ENCODE data around the gene CKB. TPM values are rescaled to one million over a fixed set of nuclear protein-coding genes. Genes with fewer than 3 reads are reported as not detected.

Gene CKB
- total and polyA plus RNA-seq, 4 donors = 9.0 to 32.9 (median 20.4) TPM

DNA sequence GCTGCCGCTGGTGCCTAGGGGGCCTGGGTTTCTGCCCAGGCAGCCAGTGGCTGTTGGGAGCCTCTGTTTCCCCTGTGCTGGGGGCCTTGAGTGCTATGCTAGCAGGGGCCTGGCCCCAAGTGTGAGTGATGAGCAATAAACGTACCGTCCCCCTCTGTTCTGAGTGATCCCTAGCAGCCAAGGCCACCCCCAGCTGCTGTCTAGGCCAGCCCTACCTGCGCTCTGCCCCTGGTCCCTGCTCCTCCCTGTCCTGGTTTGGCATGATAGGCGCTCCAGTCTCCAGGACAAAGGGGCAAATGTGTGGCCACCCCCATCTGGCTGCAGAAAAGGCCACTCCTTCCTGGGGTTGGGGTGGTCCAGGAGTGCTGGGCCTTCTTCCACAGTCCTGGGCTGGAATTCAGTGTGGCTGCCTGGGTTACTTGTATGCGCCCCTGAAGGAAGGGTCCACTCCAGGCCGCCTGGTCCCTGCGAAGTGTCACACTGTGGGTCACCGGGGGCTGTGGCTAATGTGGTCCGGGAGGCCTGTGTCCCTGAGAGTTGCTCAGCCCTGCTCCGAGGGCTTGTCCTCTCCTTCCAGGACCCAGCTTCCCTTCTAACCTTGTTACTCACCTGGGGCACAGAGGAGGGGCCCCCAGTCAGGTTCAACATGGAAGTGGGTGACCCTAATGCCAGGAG, 13.4 kb upstream of the CKB start:
- H3K9me3 ChIP-seq (ENCODE audit: control insufficient read depth in 4 of 4, low read length in 3 of 4) = no peaks in the 10 kb centered on the region
- H3K27ac ChIP-seq (ENCODE audit: low read depth in 1 of 2, low read length in 2 of 2) = no peak overlapping the region
- DNase-seq (ENCODE audit: low spot score) = no peak
- no peak for TF ChIP-seq NR2F2 (IDR thresholded peaks at IDR 0.05)
- TF ChIP-seq, protein P1, sequence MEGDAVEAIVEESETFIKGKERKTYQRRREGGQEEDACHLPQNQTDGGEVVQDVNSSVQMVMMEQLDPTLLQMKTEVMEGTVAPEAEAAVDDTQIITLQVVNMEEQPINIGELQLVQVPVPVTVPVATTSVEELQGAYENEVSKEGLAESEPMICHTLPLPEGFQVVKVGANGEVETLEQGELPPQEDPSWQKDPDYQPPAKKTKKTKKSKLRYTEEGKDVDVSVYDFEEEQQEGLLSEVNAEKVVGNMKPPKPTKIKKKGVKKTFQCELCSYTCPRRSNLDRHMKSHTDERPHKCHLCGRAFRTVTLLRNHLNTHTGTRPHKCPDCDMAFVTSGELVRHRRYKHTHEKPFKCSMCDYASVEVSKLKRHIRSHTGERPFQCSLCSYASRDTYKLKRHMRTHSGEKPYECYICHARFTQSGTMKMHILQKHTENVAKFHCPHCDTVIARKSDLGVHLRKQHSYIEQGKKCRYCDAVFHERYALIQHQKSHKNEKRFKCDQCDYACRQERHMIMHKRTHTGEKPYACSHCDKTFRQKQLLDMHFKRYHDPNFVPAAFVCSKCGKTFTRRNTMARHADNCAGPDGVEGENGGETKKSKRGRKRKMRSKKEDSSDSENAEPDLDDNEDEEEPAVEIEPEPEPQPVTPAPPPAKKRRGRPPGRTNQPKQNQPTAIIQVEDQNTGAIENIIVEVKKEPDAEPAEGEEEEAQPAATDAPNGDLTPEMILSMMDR (IDR thresholded peaks at IDR 0.05; ENCODE audit: low read depth, low read length, missing input control) = no peak
- TF ChIP-seq GABPA (IDR thresholded peaks at IDR 0.05 in 1 of 2, conservative IDR thresholded peaks at IDR 0.05 in 1 of 2) = no peak
- TF ChIP-seq, protein P2, sequence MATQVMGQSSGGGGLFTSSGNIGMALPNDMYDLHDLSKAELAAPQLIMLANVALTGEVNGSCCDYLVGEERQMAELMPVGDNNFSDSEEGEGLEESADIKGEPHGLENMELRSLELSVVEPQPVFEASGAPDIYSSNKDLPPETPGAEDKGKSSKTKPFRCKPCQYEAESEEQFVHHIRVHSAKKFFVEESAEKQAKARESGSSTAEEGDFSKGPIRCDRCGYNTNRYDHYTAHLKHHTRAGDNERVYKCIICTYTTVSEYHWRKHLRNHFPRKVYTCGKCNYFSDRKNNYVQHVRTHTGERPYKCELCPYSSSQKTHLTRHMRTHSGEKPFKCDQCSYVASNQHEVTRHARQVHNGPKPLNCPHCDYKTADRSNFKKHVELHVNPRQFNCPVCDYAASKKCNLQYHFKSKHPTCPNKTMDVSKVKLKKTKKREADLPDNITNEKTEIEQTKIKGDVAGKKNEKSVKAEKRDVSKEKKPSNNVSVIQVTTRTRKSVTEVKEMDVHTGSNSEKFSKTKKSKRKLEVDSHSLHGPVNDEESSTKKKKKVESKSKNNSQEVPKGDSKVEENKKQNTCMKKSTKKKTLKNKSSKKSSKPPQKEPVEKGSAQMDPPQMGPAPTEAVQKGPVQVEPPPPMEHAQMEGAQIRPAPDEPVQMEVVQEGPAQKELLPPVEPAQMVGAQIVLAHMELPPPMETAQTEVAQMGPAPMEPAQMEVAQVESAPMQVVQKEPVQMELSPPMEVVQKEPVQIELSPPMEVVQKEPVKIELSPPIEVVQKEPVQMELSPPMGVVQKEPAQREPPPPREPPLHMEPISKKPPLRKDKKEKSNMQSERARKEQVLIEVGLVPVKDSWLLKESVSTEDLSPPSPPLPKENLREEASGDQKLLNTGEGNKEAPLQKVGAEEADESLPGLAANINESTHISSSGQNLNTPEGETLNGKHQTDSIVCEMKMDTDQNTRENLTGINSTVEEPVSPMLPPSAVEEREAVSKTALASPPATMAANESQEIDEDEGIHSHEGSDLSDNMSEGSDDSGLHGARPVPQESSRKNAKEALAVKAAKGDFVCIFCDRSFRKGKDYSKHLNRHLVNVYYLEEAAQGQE (IDR thresholded peaks at IDR 0.05) = no peak
- TF ChIP-seq EGR1 (IDR thresholded peaks at IDR 0.05; ENCODE audit: low read depth in 2 of 2) = no peak
- no peak for TF ChIP-seq JUND (IDR thresholded peaks at IDR 0.05)
- TF ChIP-seq, protein P3, sequence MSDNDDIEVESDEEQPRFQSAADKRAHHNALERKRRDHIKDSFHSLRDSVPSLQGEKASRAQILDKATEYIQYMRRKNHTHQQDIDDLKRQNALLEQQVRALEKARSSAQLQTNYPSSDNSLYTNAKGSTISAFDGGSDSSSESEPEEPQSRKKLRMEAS (IDR thresholded peaks at IDR 0.05) = no peak
- TF ChIP-seq SP1 (IDR thresholded peaks at IDR 0.05) = no peak
- TF ChIP-seq, protein P4, sequence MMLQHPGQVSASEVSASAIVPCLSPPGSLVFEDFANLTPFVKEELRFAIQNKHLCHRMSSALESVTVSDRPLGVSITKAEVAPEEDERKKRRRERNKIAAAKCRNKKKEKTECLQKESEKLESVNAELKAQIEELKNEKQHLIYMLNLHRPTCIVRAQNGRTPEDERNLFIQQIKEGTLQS (IDR thresholded peaks at IDR 0.05) = no peak
- no peak for TF ChIP-seq FOXA1 (IDR thresholded peaks at IDR 0.05)
- TF ChIP-seq YY1 (IDR thresholded peaks at IDR 0.05) = no peak
- no peak for TF ChIP-seq RAD21 (IDR thresholded peaks at IDR 0.05)
- no peak for TF ChIP-seq HNF4G (IDR thresholded peaks at IDR 0.05)
- no peak for TF ChIP-seq RXRA (IDR thresholded peaks at IDR 0.05)
- TF ChIP-seq, protein P5, sequence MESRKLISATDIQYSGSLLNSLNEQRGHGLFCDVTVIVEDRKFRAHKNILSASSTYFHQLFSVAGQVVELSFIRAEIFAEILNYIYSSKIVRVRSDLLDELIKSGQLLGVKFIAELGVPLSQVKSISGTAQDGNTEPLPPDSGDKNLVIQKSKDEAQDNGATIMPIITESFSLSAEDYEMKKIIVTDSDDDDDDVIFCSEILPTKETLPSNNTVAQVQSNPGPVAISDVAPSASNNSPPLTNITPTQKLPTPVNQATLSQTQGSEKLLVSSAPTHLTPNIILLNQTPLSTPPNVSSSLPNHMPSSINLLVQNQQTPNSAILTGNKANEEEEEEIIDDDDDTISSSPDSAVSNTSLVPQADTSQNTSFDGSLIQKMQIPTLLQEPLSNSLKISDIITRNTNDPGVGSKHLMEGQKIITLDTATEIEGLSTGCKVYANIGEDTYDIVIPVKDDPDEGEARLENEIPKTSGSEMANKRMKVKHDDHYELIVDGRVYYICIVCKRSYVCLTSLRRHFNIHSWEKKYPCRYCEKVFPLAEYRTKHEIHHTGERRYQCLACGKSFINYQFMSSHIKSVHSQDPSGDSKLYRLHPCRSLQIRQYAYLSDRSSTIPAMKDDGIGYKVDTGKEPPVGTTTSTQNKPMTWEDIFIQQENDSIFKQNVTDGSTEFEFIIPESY (IDR thresholded peaks at IDR 0.05) = no peak
- TF ChIP-seq FOXA2 (IDR thresholded peaks at IDR 0.05) = no peak
- no peaks in the 10 kb centered on the region for H3K27me3 ChIP-seq (ENCODE audit: control insufficient read depth in 4 of 4, insufficient read depth in 4 of 4, low read length in 3 of 4)
- H3K4me1 ChIP-seq (ENCODE audit: control insufficient read depth in 4 of 4, insufficient read depth in 4 of 4, low read length in 3 of 4) = peaks cover 0 to 7% (median 0%) of the 10 kb centered on the region in 4 donors
- WGBS = 92% methylated on average over 11 of the region's 11 CpGs
- no peak overlapping the region for H3K4me3 ChIP-seq (ENCODE audit: low read depth in 1 of 3, low read length in 3 of 3)
- peaks cover 0 to 23% (median 3%) of the 10 kb centered on the region in 4 donors for H3K36me3 ChIP-seq (ENCODE audit: control insufficient read depth in 4 of 4, insufficient read depth in 3 of 4, low read depth in 1 of 4, low read length in 3 of 4)
- no peak overlapping the region for H3K9ac ChIP-seq (ENCODE audit: low read depth in 1 of 2, low read length in 2 of 2)

All from liver (tissue), 9 donors.